ENCODE data around the gene SIGLEC1. TPM values are rescaled to one million over a fixed set of nuclear protein-coding genes. Genes with fewer than 3 reads are reported as not detected.

The SIGLEC1 gene
- total RNA-seq, 6 experiments from 2014 or later: not detected

GRCh38 chr20:3670945-3671344 is 41.5 kb downstream of the SIGLEC1 start:
- Mint-ChIP-seq H3K27me3 (ENCODE audit: insufficient read depth) (peaks cover 11% of the 10 kb centered on the region), H3K27ac (no peak overlapping the region), H3K36me3 (ENCODE audit: low read depth) (peaks cover 21% of the 10 kb centered on the region; the same call in 1 of the 2 replicates), H3K9me3 (no peaks in the 10 kb centered on the region), H3K4me3 (no peak overlapping the region), H3K4me1 (ENCODE audit: low read depth) (peaks cover 11% of the 10 kb centered on the region)
- DNase-seq: no peak
- TF ChIP-seq, protein P1, sequence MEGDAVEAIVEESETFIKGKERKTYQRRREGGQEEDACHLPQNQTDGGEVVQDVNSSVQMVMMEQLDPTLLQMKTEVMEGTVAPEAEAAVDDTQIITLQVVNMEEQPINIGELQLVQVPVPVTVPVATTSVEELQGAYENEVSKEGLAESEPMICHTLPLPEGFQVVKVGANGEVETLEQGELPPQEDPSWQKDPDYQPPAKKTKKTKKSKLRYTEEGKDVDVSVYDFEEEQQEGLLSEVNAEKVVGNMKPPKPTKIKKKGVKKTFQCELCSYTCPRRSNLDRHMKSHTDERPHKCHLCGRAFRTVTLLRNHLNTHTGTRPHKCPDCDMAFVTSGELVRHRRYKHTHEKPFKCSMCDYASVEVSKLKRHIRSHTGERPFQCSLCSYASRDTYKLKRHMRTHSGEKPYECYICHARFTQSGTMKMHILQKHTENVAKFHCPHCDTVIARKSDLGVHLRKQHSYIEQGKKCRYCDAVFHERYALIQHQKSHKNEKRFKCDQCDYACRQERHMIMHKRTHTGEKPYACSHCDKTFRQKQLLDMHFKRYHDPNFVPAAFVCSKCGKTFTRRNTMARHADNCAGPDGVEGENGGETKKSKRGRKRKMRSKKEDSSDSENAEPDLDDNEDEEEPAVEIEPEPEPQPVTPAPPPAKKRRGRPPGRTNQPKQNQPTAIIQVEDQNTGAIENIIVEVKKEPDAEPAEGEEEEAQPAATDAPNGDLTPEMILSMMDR (IDR thresholded peaks at IDR 0.05): no peak

DNA sequence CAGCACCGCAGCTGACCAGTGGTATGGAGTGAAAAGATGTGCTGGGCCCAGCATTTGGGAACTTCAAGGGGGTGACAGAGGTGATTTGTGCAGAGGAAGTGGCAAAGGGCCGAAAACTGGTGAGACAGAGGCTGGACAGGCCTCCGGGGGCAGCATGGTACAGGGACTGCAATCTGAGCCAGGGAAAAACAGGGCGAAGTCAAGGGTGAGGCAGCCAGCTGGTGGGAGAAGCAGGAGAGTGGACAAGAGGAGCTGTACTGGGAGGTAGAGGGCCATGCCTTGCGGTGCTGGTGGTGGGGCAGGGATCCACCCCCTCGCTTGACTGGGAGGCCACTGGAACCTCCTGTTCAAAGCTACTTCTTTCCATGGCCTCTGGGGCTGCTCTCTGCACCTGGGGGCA is 41.9 kb downstream of the SIGLEC1 start:
- DNase-seq: no peak
- H3K27ac Mint-ChIP-seq: no peak overlapping the region; the same call in 1 of the 2 replicates

GRCh38 chr20:3669710-3670367 is 42.6 kb downstream of the SIGLEC1 start:
- H3K27me3 Mint-ChIP-seq (ENCODE audit: insufficient read depth): peaks cover 14% of the 10 kb centered on the region
- no peak overlapping the region; the same call in 1 of the 2 replicates for H3K4me3 Mint-ChIP-seq
- DNase-seq: no peak
- peak overlapping the region; percentile 57 for H3K27ac Mint-ChIP-seq
- peaks cover 11% of the 10 kb centered on the region for H3K4me1 Mint-ChIP-seq (ENCODE audit: low read depth)
- TF ChIP-seq, protein P1 (IDR thresholded peaks at IDR 0.05): no peak
- no peaks in the 10 kb centered on the region for H3K9me3 Mint-ChIP-seq
- peaks cover 16% of the 10 kb centered on the region; the same call in 1 of the 2 replicates for H3K36me3 Mint-ChIP-seq (ENCODE audit: low read depth)

More for the DNA sequence above, 41.9 kb downstream of the SIGLEC1 start:
- Mint-ChIP-seq H3K27me3 (ENCODE audit: insufficient read depth) (peaks cover 12% of the 10 kb centered on the region), H3K9me3 (no peaks in the 10 kb centered on the region), H3K4me3 (no peak overlapping the region), H3K4me1 (ENCODE audit: low read depth) (peaks cover 11% of the 10 kb centered on the region), H3K36me3 (ENCODE audit: low read depth) (peaks cover 21% of the 10 kb centered on the region; the same call in 1 of the 2 replicates)
- TF ChIP-seq, protein P1 (IDR thresholded peaks at IDR 0.05): peak; percentile 29; the same call in 1 of the 2 replicates

GRCh38 chr20:3667434-3668037 is 44.9 kb downstream of the SIGLEC1 start:
- no peak for DNase-seq

GRCh38 chr20:3663858-3664257 is 48.5 kb downstream of the SIGLEC1 start:
- H3K36me3 Mint-ChIP-seq (ENCODE audit: low read depth): peaks cover 5% of the 10 kb centered on the region; the same call in 1 of the 2 replicates
- DNase-seq: no peak
- H3K9me3 Mint-ChIP-seq: no peaks in the 10 kb centered on the region
- H3K27ac Mint-ChIP-seq: no peak overlapping the region
- H3K4me1 Mint-ChIP-seq (ENCODE audit: low read depth): peaks cover 3% of the 10 kb centered on the region; the same call in 1 of the 2 replicates
- TF ChIP-seq, protein P1 (IDR thresholded peaks at IDR 0.05): no peak
- H3K4me3 Mint-ChIP-seq: no peak overlapping the region
- peaks cover 37% of the 10 kb centered on the region for H3K27me3 Mint-ChIP-seq (ENCODE audit: insufficient read depth)

More at GRCh38 chr20:3667434-3668037, 44.9 kb downstream of the SIGLEC1 start:
- Mint-ChIP-seq H3K36me3 (ENCODE audit: low read depth) (peaks cover 16% of the 10 kb centered on the region; the same call in 1 of the 2 replicates), H3K4me1 (ENCODE audit: low read depth) (peaks cover 11% of the 10 kb centered on the region), H3K9me3 (no peaks in the 10 kb centered on the region), H3K27ac (peak overlapping the region; percentile 52), H3K27me3 (ENCODE audit: insufficient read depth) (peaks cover 18% of the 10 kb centered on the region), H3K4me3 (no peak overlapping the region)
- TF ChIP-seq, protein P1 (IDR thresholded peaks at IDR 0.05): no peak
